ENCODE measurements around the gene CNPY4.

- TF ChIP-seq CTCF (IDR thresholded peaks at IDR 0.05) (no peak), POLR2A (IDR thresholded peaks at IDR 0.05) (no peak)
Measured at GRCh38 chr7:100160067-100160466, 40.6 kb downstream of the CNPY4 start.
